GM23248 (cell line): ENCODE data around the gene CDH22. TPM values are rescaled to one million over a fixed set of nuclear protein-coding genes. Genes with fewer than 3 reads are reported as not detected.

Experiments
- DNase-seq: peaks from one replicate; pipeline ENCODE4 v3.0.0-alpha.2; 2015
- H2AFZ ChIP-seq: fragments of 200-600 bp; sonication (generic); 2 replicates; pipeline ENCODE4 v1.6.1; 2016; ENCODE audit warnings: antibody characterized with exemption
- H3F3A ChIP-seq: fragments of 200-600 bp; sonication (generic); 2 replicates; pipeline ENCODE4 v1.6.1; 2016; ENCODE audit warnings: mild to moderate bottlenecking, antibody characterized with exemption, mixed run types; ENCODE audit not compliant: insufficient read depth
- H3K27ac ChIP-seq: fragments of 200-600 bp; sonication (generic); 2 replicates; pipeline ENCODE4 v1.5.1; 2016; ENCODE audit warnings: mild to moderate bottlenecking
- H3K27me3 ChIP-seq: fragments of 200-600 bp; sonication (generic); replicated peaks from 2 replicates; pipeline ENCODE4 v1.6.1; 2016; ENCODE audit warnings: mild to moderate bottlenecking; ENCODE audit not compliant: insufficient read depth
- H3K36me3 ChIP-seq: fragments of 200-600 bp; sonication (generic); 2 replicates; pipeline ENCODE4 v1.6.1; 2016; ENCODE audit warnings: low read depth, mild to moderate bottlenecking
- H3K4me1 ChIP-seq: fragments of 200-600 bp; sonication (generic); 2 replicates; pipeline ENCODE4 v1.6.1; 2016; ENCODE audit warnings: mild to moderate bottlenecking; ENCODE audit not compliant: insufficient read depth
- H3K4me2 ChIP-seq: fragments of 200-600 bp; sonication (generic); one replicate; pipeline ENCODE4 v1.6.1; 2016; ENCODE audit warnings: mild to moderate bottlenecking; ENCODE audit not compliant: unreplicated experiment
- H3K4me3 ChIP-seq: fragments of 200-600 bp; sonication (generic); 2 replicates; pipeline ENCODE4 v1.5.1; 2016; ENCODE audit warnings: mild to moderate bottlenecking
- H3K79me2 ChIP-seq: fragments of 200-600 bp; sonication (generic); 2 replicates; pipeline ENCODE4 v1.6.1; 2016; ENCODE audit warnings: mild to moderate bottlenecking; ENCODE audit not compliant: insufficient read depth
- H3K9ac ChIP-seq: fragments of 200-600 bp; sonication (generic); 2 replicates; pipeline ENCODE4 v1.6.1; 2016; ENCODE audit warnings: mild to moderate bottlenecking
- H3K9me2 ChIP-seq: fragments of 200-600 bp; sonication (generic); 2 replicates; pipeline ENCODE4 v1.6.1; 2016; ENCODE audit warnings: mixed run types, mild to moderate bottlenecking, moderate library complexity; ENCODE audit not compliant: insufficient read depth
- H3K9me3 ChIP-seq: fragments of 200-600 bp; sonication (generic); one replicate; pipeline ENCODE4 v1.6.1; 2017; ENCODE audit warnings: low read depth
- H4K20me1 ChIP-seq: fragments of 200-600 bp; sonication (generic); 2 replicates; pipeline ENCODE4 v1.6.0; 2016; ENCODE audit not compliant: insufficient read depth
- EZH2 ChIP-seq: fragments of 200-600 bp; sonication (generic); IDR thresholded peaks from 2 replicates; pipeline ENCODE4 v1.6.1; 2018; ENCODE audit warnings: antibody characterized with exemption, mild to moderate bottlenecking; ENCODE audit not compliant: insufficient read depth, poor library complexity, severe bottlenecking
- EZH2phosphoT487 ChIP-seq: fragments of 200-600 bp; sonication (generic); IDR thresholded peaks from 2 replicates; pipeline ENCODE4 v1.6.1; 2018; ENCODE audit warnings: antibody characterized with exemption, moderate library complexity, mild to moderate bottlenecking, low read depth; ENCODE audit not compliant: insufficient read depth
- WGBS, 2 experiments: methylation state at CpG; one replicate each; pipeline ENCODE4 v1.1.6; 2015 to 2017; ENCODE audit warnings: low lambda C conversion rate in 2 of 2, low coverage in 1 of 2; ENCODE audit errors: missing lambda C conversion rate in 2 of 2; 5-methylcytosine and 5-hydroxymethylcytosine counted together
- in situ Hi-C: fragments of 300-500 bp; cut with MboI; formaldehyde crosslinking; loops from 2 replicates; pipeline ENCODE4 v1.15.0; 2020
- polyA plus RNA-seq: library from polyadenylated mRNA; unstranded; fragments of >200 nt; fragmentation: Nextera tagmentation; extraction: Ambion mirVana; gene quantifications from 2 replicates; pipeline ENCODE4 v1.2.1, GENCODE V29; 2016
- total RNA-seq: library from RNA; depleted of rRNA; stranded (reverse); fragments of >200 nt; shearing (Covaris generic); gene quantifications from 2 replicates; pipeline ENCODE4 v1.2.3, GENCODE V29; 2014

The CDH22 gene
- total and polyA plus RNA-seq, 2 experiments from 2014 or later = not detected

DNA sequence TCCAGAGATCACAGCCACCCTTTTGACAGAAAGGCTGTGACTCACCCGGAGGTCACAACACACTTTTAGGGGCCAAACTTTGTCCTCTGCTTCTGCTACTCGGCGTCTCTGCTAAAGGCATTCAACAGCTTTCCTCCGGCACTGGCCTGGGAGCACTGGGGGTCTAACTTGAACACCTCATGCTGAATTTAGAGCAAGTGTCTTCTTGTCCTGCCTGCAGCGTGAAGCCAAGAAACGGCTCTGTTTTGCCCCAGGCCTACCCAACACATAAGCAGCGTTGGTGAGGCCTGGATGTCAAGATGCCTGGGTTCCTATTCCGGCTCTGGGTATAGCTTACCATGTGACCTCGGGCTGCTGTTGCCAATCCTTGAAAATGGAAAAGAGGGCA, 2.3 kb downstream of the CDH22 start:
- Histone ChIP-seq H3K27me3 (peaks cover 68% of the 10 kb centered on the region), H3K79me2 (no peaks in the 10 kb centered on the region), H3K4me3 (no peak overlapping the region), H4K20me1 (no peaks in the 10 kb centered on the region), H3K36me3 (no peaks in the 10 kb centered on the region), H3K4me2 (no peak overlapping the region), H3K9ac (no peak overlapping the region), H3K9me3 (no peaks in the 10 kb centered on the region), H3K27ac (no peak overlapping the region), H3K9me2 (no peaks in the 10 kb centered on the region), H2AFZ (no peak overlapping the region), H3K4me1 (no peaks in the 10 kb centered on the region), H3F3A (no peaks in the 10 kb centered on the region)
- no peak for DNase-seq
- WGBS, 2 experiments = 46% methylated on average over 9 of the region's 9 CpGs
- in situ Hi-C loops = loop anchor here (25.0 kb wide), 1 partner anchor 294 kb away; the partner anchor contains the start of gene MMP9
- no peak for TF ChIP-seq EZH2
- TF ChIP-seq EZH2phosphoT487 = no peak

DNA sequence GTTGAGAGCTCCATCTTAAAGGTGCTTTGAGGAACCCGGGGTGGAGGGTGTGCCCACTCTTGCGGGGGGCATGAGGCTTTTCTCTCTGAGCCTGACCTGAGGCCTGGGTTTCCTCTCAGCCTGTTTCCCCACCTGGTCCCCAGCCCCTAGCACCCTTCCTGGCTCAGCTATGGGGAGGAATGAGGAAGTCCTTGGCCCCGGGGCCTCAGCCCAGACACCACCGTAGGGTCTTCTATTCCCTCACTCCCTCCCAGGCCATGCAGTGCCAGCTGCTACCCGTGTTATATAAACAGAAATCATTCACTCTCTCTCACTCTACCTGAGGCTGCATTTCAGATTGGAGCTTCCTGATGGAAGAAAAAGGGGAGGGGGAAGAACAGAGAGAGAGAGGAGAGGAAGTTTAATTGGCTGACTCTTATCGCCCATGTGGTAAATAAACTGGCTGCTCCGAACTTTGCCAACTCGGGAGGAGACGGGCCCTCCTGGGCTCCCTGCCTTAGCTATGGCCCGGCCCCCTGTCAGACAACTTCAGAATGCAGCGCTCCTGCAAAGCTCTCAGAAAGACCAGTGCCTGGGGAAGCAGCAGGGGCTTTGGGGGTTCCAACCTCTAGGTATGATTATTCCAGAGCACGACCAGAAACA, 2.8 kb downstream of the CDH22 start:
- H3K4me2 ChIP-seq = no peak overlapping the region
- 45 to 50% methylated on average over 12 of the region's 12 CpGs for WGBS, 2 experiments
- no peaks in the 10 kb centered on the region for H3K36me3 ChIP-seq
- H3K4me1 ChIP-seq = no peaks in the 10 kb centered on the region
- peaks cover 63% of the 10 kb centered on the region for H3K27me3 ChIP-seq
- in situ Hi-C loops = loop anchor here (25.0 kb wide), 1 partner anchor 293 kb away; the partner anchor contains the start of gene MMP9
- TF ChIP-seq EZH2 (no peak), EZH2phosphoT487 (no peak)
- no peaks in the 10 kb centered on the region for H3K79me2 ChIP-seq
- no peaks in the 10 kb centered on the region for H3K9me3 ChIP-seq
- no peaks in the 10 kb centered on the region for H4K20me1 ChIP-seq
- H3K27ac ChIP-seq = no peak overlapping the region
- no peaks in the 10 kb centered on the region for H3K9me2 ChIP-seq
- no peaks in the 10 kb centered on the region for H3F3A ChIP-seq
- H3K4me3 ChIP-seq = no peak overlapping the region
- H3K9ac ChIP-seq = no peak overlapping the region
- H2AFZ ChIP-seq = no peak overlapping the region
- no peak for DNase-seq

- DNase-seq = no peak
- Histone ChIP-seq H3K4me1 (no peaks in the 10 kb centered on the region), H3K9ac (no peak overlapping the region), H3K27ac (no peak overlapping the region), H3K9me2 (no peaks in the 10 kb centered on the region), H3K36me3 (no peaks in the 10 kb centered on the region), H3K4me3 (no peak overlapping the region), H3K4me2 (no peak overlapping the region), H3K27me3 (peaks cover 57% of the 10 kb centered on the region), H4K20me1 (no peaks in the 10 kb centered on the region), H3K9me3 (no peaks in the 10 kb centered on the region), H2AFZ (no peak overlapping the region), H3F3A (no peaks in the 10 kb centered on the region), H3K79me2 (no peaks in the 10 kb centered on the region)
- no peak for TF ChIP-seq EZH2
- no peak for TF ChIP-seq EZH2phosphoT487
- in situ Hi-C loops = loop anchor here (25.0 kb wide), 1 partner anchor 293 kb away; the partner anchor contains the start of gene MMP9
- WGBS, 2 experiments = 20 to 21% methylated on average over 3 of the region's 3 CpGs
Observed at GRCh38 chr20:46304852-46305251, 3.4 kb downstream of the CDH22 start.

DNA sequence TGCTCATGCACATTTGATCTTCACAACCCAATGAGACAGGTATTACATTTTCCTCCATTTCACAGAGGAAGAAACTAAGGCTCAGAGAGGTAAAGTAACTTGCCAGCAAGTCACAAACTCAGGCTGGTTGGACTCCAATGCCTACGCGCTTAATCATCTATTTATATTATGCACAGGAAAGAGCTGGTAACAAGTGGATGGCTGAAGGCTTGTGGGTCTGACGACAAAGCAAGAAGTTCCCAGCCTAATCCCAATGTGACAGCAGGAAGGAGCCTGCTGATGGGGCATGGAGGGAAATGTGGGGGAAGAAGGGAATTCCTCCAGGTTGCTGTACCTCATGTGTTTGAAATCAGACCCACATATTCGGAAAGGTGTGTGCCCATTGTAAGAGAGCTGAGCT, 3.9 kb downstream of the CDH22 start:
- H4K20me1 ChIP-seq = no peaks in the 10 kb centered on the region
- H3K9me3 ChIP-seq = no peaks in the 10 kb centered on the region
- 79 to 81% methylated on average over 4 of the region's 4 CpGs for WGBS, 2 experiments
- no peak overlapping the region for H2AFZ ChIP-seq
- H3K27ac ChIP-seq = no peak overlapping the region
- H3K79me2 ChIP-seq = no peaks in the 10 kb centered on the region
- in situ Hi-C loops = loop anchor here (25.0 kb wide), 1 partner anchor 292 kb away; the partner anchor contains the start of gene MMP9
- H3K4me3 ChIP-seq = no peak overlapping the region
- no peak for TF ChIP-seq EZH2phosphoT487
- no peak for TF ChIP-seq EZH2
- peaks cover 52% of the 10 kb centered on the region for H3K27me3 ChIP-seq
- no peak overlapping the region for H3K4me2 ChIP-seq
- H3K9ac ChIP-seq = no peak overlapping the region
- H3K4me1 ChIP-seq = no peaks in the 10 kb centered on the region
- no peak for DNase-seq
- no peaks in the 10 kb centered on the region for H3K36me3 ChIP-seq
- H3F3A ChIP-seq = no peaks in the 10 kb centered on the region
- H3K9me2 ChIP-seq = no peaks in the 10 kb centered on the region
